NCI-H2196 treated with DMSO at 0.1 percent for 48 hours (cell line): Measurements from ENCODE around the gene PLA2G15.
A peak's percentile ranks its signal among the peaks of the same experiment; 100 is the strongest.

Experiments used
- DNase-seq: peaks from one replicate; lab custom pipeline; 2025; ENCODE audit not compliant: unreplicated experiment; lab: John Stamatoyannopoulos, UW

PLA2G15 gene

DNA sequence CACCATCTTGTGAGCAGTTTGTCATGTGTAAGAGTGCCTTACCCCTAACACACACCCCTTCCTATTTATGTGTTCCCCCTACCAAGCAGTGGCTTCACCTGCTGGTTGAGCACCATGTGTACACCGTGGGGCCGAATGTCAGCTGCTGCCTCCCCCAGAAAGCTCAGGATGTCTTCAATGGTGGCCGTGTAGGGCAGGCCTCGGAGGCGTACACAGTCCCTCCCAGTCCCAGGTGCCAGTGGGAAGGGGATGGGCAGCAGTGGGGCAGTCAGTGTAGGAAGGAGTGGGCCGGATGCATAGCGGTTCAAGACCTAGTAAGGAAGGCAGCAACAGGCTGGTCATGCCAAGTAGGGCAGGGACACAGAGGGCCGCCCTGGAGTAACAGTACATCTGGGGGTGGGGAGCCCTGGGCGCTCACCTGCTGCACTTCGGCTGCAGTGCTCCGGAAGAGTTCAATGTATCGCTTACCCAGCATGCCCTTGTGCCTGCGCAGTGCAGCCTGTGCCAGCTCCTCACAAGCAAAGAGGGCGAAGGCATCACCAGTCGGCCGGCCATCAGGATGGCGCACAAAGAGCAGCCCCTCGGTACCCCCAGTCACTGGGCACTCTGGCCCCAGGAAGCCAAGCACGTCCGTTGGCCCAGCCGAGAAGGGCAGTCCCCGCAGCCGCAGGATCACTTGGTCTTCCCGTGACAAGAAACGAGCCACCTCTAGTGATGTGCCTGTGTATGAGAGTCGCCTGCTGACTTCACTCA lies 13.6 kb upstream of the PLA2G15 start:
- DNase-seq: no peak

DNA sequence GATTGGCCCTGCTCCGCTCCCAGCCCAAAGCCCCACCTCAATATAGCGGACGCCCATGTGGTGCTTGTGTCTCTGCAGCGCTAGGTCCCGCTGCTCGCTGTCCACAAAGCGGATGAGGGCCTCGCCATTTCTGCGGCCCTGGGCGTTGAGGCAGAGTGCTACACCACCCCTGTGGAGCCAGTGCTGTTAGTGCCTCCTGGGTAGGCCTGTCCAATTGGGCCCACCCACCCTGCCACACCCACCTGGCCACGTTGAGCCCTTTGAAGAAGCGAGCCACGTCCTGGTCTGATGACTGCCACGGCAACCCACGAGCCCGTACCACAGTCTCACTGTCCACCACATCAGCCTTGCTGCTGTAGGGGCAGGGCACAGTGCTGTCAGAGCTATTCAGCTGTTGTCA lies 12.8 kb upstream of the PLA2G15 start:
- DNase-seq: no peak

- no peak for DNase-seq
These were observed 11.9 kb upstream of the PLA2G15 start for GRCh38 chr16:68233085-68233834.

DNA sequence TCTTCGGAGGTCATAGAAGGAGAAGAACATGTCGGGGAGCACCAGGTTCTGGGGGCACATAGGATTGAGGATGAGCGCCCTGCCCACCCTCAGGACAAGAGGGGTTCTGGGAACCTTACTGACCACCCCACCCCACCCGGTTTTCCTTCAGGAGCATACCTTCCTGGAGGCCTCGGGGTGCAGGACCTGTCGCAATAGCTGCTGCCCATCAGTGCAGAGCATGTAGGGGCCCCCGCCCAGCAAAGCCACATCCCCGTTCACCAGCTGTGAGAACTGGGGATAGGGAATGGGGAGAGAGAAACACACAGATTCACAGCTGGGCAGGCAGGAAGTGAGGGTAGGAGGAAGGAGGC lies 11.4 kb upstream of the PLA2G15 start:
- no peak for DNase-seq

- DNase-seq: peak; percentile 59
These were observed 10.7 kb upstream of the PLA2G15 start for GRCh38 chr16:68234188-68235107.

DNA sequence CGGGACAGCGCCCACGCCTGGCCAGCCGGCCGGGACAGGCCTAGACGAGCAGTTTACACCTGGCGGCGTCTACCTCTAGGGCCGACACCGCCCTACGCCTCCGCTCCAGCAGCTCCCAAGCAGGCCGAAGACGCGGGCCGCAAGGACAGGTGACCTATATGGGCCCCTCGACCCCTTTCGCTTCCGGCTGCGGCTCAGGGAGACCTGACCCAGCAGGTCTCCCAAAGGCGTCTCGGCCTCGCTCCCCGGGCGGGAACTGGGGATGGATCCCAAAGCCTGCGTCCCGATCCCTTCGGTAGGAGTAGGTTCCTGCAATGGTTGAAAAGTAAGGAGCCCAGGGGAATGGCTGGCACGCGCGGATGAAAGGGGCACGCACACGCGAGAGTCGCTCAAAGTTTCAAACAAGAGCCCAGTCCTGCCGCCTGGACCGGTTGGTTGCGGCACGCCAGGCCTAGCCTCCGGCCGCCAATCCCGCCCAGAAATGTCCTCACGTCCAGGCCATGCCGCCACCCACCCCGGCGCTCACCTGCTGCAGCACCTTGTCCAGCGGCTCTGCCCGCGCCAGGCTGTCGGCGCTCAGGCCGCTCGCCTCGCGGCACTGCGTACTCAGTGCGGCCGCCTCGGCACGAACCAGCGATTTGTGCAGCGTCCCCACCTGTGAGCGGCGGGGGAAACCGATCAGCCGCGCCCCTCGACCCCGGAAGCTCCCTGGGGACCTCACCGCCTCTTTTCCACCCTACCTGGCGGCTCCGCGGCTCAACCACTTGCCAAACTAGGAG lies 9.9 kb upstream of the PLA2G15 start:
- DNase-seq: no peak

GRCh38 chr16:68235887-68236136 lies 9.4 kb upstream of the PLA2G15 start, which contains the start of gene ESRP2:
TSS of gene ESRP2 (minus strand) at chr16:68236127. CDS start at chr16:68236045, 82 bp downstream.
- no peak for DNase-seq

- DNase-seq: peak; percentile 48
These were observed 8.9 kb upstream of the PLA2G15 start for GRCh38 chr16:68236137-68236825.

GRCh38 chr16:68236826-68237242 lies 8.3 kb upstream of the PLA2G15 start:
- no peak for DNase-seq

GRCh38 chr16:68237243-68238028 lies 7.7 kb upstream of the PLA2G15 start:
- peak; percentile 87 for DNase-seq

DNA sequence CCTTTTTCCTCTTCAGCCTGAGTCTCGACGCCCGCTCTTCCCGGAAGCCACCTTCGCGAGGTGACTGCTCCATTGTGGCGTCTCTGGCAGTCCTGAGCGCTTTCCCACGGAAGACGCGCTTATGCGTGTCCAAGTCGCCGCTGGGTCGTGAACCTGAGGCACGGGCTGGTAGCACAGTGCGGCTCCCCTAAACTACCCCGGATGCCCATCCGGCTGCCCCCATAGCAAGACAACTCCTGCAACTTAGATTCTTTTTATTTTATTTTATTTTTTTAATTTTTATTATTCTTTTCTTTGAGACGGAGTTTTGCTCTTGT lies 7.2 kb upstream of the PLA2G15 start:
- DNase-seq: no peak

DNA sequence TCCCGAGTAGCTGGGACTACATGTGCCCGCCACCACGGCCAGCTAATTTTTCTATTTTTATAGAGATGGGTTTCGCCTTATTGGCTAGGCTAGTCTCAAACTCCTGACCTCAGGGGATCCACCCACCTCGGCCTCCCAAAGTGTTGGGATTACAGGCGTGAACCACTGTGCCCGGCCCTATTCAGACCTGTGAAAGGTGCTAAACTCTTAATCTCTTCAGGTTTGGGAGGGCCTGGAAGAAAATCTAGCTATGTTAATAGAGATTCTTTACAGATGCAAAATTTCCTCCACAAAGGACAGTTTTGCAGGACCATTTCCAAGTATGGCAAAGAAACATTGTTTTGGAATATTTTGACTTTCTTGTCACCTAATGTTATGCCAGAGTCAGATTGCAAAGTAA lies 3.1 kb upstream of the PLA2G15 start:
- DNase-seq: no peak

- no peak for DNase-seq
These were observed 2.0 kb upstream of the PLA2G15 start for GRCh38 chr16:68242926-68243858.

DNA sequence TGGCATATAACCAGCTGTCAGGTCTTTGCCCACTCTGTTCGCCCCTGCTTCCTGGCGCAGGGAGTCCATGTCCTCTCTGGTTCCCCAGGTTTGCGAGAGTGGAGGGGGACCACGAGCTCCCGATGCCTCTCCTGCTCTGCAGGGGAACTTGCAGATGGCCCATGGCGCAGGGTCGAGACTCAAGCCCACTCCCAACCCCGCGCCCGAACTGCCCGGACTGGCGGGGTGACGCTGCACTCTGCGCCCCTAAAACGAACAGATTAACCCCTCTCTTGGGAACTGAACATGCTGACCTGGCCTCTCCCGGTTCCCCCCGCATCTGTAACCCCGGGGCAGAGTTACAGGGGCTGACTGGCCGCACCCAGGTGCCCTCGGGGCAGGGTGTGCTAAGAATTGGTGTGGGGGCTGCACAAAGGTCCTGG lies 681 bp upstream of the PLA2G15 start:
- DNase-seq: no peak

GRCh38 chr16:68246121-68246520 lies 948 bp downstream of the PLA2G15 start:
- DNase-seq: no peak

- DNase-seq: no peak
These were observed 1.5 kb downstream of the PLA2G15 start for GRCh38 chr16:68246666-68247065.

DNA sequence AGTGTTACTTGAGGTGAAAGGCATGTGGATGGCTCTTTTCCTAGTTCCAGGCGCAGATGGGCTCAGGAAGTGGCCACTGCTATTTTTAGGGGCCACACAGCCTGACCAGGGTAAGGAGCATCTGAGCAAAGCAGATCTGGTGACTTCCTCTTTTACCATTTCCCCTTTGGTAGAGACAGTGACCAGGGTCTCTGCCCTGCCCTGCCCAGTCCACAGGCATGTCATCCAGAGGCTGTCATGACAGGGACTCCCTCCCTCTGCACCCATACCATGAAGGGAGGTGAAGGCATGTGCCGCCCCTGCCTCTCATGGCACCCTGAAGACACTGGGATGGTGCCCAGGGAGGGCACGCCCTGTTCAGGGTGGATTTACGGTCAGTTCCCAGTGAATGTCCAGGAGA lies 2.2 kb downstream of the PLA2G15 start:
- no peak for DNase-seq

DNA sequence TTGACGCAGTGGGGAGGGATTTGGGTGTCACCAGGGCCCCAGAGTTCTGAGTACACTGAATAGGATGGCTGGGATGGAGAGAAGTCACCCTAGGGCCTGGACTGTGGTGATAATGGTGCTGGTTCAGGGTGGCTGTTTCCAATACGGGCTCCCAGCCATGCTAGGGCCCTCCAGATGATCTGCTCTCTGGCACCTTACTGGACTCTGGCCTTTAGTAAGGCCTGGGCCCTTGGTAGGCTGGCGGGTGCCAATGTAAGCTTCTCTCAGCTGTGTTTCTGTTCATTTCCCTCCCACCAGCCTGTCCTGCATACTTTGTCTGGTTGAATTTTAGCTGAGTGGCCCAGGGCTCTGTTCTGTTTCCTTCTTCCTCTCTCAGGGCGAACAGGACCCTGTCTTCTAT lies 2.8 kb downstream of the PLA2G15 start:
- no peak for DNase-seq

DNA sequence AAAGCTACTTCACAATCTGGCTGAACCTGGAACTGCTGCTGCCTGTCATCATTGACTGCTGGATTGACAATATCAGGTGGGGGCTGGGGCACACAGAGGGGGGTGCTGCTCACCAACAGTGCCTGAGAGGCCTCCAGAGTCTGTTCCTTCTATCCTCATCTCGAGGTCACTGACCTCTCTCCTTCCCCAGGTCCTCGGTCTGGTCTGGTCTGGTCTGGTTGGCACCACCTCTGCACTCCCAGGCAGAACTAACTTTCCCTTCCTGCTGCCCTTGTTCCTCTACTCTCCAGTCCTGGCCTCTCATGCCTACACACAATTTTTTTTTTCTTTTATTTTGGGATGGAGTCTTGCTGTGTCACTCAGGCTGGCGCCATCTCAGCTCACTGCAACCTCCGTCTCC lies 4.2 kb downstream of the PLA2G15 start:
- no peak for DNase-seq
